Measurements from ENCODE around the gene ITGA8.

GRCh38 chr10:15588151-15588550 lies 131.6 kb downstream of the ITGA8 start:
- TF ChIP-seq GATA2 (IDR thresholded peaks at IDR 0.05; ENCODE audit: low read depth, low read length) (no peak), GATA3 (IDR thresholded peaks at IDR 0.05; ENCODE audit: low read depth, low read length) (no peak)
